COLO668 (cell line): ENCODE measurements around the gene GAS2.

Source experiments
- DNase-seq: peaks from one replicate; lab custom pipeline; 2025; ENCODE audit not compliant: unreplicated experiment; lab: John Stamatoyannopoulos, UW

The GAS2 gene

DNA sequence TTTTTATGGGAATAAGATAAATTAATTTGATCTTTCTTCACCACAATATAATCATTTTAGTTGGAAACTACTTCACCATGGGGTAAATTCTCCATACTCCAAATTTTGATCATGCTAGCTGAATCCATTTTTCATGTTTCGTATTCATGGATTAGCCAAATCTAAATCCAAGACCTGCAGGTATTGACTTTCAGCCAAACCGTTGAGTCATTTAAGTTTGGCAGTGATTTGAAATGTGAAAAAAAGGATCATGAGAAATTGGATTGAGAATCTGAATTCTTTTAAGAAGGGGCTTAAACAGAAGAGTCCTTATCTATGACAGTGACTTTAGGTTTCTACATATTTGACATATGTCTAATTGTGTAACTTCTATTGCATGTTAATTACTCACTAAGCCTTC lies 5.3 kb downstream of the GAS2 start:
- no peak for DNase-seq

DNA sequence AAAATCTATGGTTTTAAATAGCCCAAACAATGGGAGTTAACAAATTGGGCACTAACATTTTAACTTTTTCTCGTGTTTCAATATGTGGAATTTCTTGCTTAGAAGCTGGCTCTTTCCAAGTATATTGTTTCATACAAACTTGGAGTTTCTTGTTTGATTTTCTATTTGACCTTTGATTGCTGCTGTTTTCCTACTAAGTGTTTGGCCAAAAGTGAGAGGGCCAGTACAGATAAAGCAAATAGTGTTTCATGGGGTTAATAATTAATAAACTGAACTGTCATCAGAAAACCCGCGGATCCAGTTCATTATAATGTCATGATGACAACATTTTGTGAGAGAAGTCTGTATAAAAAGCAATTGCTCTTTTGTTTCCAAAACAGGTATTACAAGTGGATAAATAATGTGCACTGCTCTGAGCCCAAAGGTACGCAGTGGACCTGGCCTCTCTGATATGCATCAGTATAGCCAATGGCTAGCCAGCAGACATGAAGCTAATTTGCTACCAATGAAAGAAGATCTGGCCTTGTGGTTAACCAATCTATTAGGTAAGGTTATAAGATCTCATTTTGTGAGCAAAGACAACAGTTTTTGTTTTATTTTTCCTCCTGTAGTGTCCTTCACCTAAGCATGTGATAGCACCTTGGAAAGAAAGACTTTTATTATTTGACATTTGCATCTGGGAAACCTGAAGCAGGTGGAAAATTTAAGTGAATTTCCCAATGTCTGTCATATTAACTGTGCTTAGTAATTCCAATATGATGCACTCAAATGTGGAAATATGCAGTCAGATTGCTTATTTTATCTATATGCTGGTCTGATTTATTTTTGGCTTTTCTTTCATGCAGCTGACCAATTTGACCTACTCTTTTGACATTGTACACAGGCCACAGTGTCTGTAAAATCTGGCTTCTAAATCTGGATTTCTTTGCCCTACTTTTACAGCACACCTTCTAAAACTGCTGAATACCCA lies 8.3 kb downstream of the GAS2 start:
- DNase-seq, result peak; percentile 51

DNA sequence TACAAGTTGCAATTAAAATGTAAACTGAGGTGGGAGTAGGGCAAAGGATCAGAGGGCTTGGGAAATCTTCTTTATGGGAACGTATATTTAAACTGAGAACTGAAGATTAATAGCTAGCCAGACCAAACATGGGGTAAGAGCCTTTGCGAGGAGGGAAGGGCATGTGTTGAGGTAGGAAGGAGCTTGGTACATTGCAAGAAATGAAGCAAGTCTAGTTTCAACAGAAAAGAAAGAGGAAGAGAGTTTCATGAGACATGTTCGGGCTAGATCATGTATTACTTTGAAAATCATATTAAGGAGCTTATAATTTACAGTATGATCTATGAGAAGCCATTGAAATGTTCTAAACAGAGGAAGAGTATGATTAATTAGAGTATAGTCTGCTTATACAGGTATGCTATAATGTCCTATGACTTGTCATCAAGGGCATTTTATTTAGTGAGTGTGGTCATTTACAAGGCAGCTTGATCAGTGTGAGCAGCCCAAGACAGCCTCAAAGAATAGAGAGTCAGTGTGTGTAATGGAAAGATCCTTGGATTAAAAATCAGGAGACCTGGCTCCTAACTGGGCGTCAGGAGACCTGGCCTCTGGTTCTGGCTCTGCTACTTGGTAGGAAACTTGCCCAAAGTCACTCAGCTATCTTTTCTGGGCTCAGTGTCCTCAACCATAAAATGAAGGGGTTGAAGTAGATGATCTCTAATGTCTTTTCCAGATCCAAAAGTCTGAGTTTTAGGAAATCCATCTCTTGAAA lies 10.9 kb downstream of the GAS2 start:
- DNase-seq, result no peak

DNA sequence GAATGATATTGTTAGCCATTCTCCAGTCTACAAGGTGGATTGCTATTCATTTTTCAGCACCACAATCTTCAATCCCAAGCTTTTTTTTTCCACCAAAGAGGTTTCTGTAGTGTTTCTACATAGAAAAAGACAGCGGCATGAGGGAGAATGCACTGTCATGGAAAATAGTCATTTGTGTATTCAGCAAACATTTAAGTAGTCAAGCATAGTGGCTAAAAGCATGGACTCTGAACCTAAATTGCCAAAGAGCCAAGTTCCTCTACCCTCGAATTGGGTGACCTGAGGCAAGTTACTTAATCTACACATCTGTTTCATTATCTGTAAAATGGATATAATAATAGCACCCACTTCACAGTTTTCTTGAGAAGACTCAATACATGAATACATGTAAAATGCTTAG lies 14.2 kb downstream of the GAS2 start:
- DNase-seq, result no peak

DNA sequence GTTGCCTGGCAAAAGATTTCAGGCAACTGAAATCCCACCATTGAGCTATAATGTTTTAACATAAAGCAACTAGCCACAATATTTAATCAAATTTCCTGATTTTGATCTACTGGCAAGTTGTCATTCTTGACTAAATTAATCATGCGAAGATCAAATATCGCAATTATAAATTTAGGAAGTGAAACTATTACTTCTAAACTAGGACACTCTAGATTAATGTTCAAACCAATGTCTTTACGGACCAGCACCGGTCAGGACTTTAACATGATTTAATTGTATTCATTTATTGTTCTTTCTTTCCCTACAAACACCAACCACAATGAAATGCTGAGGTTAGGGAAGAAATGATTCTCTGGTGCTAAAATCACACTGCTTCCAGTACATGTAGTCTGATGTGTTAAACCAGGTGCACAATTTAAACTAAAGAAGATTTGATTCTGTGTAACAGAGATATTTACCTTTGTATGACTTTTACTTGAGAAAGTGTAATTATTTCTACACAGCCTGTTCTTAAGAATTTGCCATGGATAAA lies 14.9 kb downstream of the GAS2 start:
- no peak for DNase-seq

DNA sequence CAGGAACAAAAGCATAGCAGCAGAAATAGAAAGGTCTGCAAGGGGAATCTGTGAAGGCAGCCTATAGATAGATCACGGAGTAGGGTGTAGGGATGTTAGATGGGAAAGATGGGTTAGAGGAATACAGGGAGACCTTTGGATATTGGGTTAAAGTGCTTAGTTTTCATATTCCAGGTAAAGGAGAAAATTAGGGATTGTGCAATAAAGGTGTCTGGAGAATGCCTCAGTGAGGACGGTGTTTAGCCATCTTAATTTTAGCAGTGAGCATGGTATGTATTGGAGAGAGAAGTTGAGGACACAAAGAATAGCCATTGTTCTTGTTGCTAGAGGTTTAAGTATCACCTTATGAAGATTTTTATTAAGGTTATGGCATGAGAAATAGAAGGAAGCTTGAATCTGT lies 17.7 kb downstream of the GAS2 start:
- DNase-seq, result no peak

DNA sequence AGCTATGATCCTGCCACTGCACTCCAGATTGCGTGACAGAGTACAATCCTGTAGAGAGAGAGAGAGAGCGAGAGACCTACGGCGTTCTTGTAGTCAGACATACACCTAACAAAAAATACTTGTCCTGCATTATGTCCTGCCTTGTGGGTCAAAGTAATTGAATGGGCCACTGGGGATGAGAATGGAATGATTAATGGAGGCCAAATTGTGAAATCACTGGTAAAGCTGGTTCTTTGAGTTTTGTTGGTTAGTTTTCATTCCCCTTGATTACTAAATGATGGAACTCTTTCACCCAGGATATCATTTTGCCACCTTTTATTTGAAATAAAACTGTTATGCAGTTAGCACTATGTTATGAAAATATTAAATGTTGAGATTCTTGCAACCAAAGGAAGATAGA lies 18.7 kb downstream of the GAS2 start:
- DNase-seq, result no peak

DNA sequence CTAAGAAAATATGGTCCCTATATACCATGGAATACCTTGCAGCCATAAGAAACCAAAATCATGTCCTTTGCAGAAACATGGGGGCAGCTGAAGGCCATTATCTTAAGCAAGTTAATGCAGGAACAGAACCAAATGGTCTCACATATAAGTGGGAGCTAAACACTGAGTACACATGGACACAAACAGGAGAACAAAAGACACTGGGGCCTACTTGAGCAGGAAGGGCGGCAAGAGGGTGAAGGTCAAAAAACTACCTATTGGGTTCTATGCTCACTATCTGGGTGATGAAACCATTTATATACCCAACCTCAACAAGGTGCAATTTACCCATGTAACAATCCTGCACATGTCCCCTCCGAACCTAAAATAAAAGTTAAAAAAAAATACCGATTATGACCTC lies 22.5 kb downstream of the GAS2 start:
- DNase-seq, result peak; percentile 12

DNA sequence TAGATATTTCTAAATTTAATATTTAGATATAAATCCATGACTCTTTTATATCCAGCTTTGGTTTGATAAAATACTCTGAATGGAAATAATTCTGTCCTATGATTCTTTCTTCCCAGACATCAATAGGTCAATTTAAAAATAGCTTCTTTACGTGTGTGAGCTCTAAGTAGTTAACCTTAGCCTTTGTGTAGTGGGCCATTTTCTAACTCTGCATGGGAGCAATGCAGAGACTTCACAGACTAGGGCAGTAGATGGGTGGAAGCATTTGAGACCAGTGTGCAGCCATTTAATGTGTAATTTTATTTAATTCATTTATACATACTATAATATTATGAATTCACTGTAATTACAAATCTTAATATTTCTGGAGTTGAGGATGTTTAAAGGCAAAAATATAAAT lies 23.8 kb downstream of the GAS2 start:
- no peak for DNase-seq

DNA sequence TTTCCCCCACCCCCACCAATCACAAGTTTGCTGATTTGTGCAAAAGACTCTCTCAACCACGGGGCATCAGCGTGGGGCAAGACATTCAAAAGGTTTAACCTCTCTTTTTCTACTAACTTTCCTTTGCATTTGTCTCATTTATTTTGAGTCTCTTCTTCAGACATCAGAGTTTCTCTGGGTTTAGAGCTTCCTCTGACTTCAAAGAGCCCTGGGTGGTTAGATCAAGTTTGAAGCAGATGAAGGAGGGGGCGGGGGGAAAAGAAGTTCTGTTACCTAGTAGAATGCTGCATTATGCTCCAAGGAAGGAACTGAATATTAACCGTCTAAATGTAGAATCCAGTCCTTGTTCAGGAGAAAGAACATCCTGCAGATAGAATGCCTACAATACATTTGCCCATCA lies 24.5 kb downstream of the GAS2 start:
- no peak for DNase-seq

DNA sequence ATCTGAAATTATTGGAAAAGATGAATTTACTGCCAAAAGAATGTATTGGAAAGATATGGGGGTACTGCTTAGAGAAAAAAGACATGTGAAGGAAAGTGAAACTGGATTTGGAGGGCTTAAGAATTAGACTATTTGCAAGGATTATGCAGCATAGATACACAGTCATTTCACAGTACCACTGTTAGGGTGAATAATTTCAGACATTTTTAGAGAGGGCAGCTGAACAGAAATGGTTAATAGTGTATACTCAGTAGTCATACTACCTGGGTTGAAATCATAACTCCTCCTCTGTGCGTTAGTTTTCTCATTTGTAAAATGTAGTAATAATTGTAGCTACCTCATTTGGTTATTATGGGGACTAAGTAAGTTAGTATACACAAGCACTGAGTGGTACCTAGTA lies 33.0 kb downstream of the GAS2 start:
- no peak for DNase-seq

DNA sequence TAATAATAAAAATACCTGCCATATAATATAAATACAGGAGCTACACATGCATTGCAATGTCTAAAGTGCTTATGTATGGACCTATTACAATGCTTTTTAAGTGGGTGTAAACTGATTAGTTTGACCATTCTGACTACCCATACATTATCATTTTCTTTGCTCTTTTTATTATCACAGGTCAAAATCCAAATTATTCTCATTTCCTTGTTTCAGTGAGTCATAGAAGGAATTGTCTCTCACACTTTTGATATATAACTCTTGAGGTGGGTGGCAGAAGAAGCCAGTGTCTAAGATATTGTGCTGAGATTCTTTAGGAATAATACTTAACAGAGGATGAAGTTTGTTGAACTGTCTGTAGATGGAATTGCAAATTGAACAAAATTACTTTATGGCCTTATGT lies 35.6 kb downstream of the GAS2 start:
- DNase-seq, result no peak

DNA sequence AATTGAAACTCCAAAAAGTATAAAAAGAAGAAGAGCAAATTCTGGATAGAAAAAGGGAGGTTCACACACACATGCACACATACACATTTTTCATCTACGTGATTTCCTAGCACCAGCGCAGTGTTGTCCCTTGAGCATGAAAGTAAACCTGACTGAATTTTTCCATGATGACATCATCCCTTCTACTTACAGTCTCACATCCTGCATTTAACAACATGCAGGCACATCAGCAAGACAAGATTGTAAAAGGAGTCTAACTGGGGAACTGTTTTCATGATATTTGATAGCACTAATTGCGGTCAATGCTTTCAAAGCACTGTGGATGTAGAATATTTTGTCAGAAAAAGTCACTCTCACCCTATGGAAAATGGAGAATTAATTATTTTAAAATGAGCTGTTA lies 36.6 kb downstream of the GAS2 start:
- peak; percentile 34 for DNase-seq

DNA sequence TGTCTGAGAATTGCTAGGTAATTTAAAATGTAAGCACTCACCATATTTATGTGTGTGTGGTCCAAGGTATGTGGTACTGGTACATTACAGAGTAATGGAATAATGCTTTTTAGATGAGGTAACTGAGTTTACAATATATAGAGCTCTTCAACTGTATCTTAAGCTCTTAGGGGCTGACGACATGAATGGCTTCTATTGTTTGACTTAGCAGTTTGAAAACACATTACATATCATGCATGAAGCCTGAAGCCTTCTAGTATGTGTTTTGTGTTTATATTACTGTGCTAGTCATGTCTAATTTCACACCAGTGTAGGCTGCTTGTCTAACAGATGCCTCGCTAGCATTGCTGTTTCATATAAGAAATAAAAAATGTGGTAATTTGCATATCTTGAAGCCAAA lies 37.2 kb downstream of the GAS2 start:
- DNase-seq, result peak; percentile 44

DNA sequence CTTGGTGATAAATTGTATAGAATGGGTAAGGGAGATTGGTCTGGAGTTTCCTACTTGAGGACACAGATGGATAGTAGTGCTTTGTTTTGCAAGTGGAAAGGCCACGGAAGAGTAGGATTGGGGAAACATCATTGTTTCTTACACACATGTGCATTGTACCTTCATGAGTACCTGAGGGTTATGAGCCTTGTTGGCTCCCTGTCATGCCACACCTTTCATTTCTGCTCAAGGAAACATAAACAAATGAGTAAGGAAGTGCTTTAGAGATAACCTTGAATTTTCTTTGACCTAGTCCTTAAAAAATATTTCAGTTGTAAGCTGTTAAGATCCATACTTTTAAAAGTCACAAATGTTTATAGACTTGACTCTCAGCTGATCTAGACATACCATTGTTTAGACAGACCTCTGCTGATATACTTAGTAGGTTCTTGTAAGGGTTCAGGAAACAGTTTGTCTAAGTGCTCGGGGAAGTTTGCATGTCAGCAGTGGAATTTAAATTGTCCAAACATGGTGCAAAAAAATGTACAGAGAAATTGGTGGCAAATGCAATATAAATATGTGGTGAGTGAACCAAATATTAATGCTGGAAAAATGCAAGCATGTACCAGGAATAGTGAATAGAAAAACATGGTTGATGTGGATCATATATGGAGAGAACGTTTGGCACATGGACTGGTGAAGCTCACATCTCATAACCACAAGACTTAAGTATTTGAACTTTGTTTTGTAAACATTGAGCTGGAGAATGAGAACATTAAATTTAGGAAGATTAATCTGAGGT lies 40.9 kb downstream of the GAS2 start:
- DNase-seq, result no peak

DNA sequence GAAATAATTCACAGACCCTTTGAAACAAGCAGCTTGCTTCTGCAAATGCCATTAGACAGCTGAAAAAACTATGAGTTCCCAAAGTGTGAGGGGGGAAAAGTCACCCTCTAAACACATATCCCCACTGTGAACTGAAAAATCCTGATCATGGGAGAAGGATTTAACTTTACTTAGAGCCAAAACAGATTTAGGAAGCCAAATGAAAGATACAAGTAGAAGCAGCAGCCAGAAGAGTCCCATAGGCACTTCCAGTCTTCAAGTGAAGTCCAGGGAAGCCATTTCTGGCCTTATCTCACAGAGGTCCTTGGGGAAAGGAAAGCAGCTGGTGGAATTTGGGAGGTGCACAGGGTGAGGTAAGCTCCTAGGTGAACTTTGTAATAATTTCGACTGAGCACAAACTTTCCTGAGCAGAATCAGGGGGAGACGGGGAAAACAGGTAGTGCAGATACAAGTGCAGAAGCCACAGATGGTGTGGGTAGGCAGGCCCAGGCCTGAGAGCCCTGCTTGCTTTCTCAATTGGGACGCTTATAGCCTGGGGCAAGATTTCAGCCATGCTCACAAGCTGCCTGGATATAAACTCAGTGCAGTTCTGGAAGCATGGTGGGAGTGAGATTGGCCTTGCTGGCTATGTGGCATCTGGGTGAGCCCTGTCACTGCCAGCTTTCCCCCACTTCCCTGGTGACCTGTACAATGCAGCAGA lies 44.8 kb downstream of the GAS2 start:
- no peak for DNase-seq

DNA sequence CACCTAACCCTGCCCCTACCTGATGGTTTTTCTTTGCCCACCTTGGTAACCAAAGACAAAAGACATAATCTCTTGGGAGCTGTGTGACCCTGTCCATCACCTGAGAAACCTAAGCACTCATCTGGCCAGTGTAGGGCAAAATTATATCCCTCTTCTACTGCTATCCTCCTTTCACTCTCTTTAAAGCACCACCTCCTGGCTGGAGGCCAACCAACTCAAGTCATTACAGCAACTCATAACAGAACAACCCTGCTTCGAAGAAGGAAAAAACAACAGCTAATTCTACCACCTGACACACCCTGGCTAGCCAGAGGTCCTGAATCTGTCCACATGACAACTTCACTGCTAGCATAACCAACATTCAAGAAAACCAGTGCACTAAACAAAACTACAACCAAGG lies 45.5 kb downstream of the GAS2 start:
- DNase-seq, result no peak

DNA sequence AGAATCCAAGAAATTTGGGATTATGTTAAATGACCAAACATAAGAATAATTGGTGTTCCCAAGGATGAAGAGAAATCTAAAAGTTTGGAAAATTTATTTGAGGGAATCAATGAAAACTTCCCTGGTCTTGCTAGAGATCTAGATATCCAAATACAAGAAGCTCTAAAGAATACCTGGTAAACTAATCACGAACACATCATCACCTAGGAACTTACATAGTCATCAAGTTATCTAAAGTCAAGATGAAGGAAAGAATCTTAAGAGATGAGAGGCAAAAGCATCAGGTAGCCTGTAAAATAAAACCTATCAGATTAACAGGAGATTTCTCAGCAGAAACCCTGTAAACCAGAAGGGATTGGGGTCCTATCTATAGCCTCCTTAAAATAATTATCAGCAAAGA lies 46.9 kb downstream of the GAS2 start:
- DNase-seq, result no peak

DNA sequence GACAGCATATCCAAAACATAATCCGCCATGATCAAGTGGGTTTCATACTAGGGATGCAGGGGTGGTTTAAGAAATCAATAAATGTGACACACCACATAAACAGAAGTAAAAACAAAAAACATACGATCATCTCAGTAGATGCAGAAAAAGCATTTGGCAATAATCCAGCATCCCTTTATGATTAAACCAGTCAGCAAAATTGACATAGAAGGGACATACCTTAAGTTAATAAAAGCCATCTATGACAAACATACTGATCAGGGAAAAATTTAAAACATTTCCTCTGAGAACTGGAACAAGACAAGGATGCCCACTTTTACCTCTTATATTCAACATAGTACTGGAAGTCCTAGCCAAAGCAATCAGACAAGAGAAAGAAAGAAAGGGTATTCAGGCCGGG lies 49.6 kb downstream of the GAS2 start:
- DNase-seq, result no peak

DNA sequence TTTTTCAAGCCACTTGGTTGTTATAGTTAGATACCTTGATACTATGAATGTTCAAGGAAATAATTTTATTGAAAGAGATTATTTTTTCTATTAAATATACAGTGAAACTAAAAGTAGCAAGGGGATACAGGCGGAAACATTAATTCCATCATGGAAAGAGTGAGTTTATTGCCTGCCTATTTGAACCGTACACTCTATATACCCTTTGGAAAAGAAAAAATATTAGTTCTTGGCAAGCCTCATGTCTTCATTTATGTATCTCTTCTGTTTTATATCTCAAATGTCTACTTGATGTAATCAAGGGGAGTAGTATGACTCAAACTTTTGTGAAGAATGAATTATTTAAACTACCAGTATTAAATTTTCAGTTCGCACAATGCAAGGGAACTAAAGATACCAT lies 54.0 kb downstream of the GAS2 start:
- no peak for DNase-seq

DNA sequence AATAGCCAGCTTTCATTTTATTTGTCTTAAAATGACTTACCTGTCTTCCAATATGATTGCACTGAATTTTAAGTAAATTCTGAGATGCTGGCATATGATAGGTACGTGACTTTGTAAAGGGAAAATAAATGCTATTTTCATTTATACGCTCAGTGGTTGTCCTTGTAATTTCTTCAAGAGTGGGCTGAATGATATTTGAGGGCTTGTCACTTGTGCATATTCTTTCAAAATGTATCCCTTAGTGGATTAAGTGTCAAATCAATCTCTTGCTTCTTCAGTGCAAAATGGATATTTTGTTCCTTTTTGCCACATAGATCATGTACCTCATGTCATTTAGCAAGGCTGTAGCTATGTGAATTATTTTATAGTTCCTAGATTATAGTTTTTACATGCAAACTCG lies 56.9 kb downstream of the GAS2 start:
- DNase-seq, result no peak
